DND-41 (cell line): ENCODE measurements around the gene TBC1D22A.

ENCODE experiments used
- ATAC-seq: fragments of 200-7000 bp; cut with Tn5 transposase; 3 replicates; pipeline ENCODE4 v1.9.1; 2021; ENCODE audit warnings: low read depth; ENCODE audit not compliant: insufficient read depth
- DNase-seq: peaks from one replicate; pipeline ENCODE4 v3.0.0-alpha.2; 2020
- H2AFZ ChIP-seq: 2 replicates; pipeline ENCODE4 v1.6.0; 2012; ENCODE audit warnings: low read depth, low read length
- H3K27ac ChIP-seq: 2 replicates; pipeline ENCODE4 v1.5.1; 2012; ENCODE audit warnings: low read length, inconsistent platforms
- H3K27me3 ChIP-seq: fragments of 200-600 bp; sonication (generic); 2 replicates; pipeline ENCODE4 v1.6.0; 2012; ENCODE audit warnings: low read length, mild to moderate bottlenecking, inconsistent platforms; ENCODE audit not compliant: insufficient read depth, poor library complexity
- H3K36me3 ChIP-seq: 2 replicates; pipeline ENCODE4 v1.5.1; 2012; ENCODE audit warnings: low read length, inconsistent platforms; ENCODE audit not compliant: insufficient read depth
- H3K4me1 ChIP-seq: 2 replicates; pipeline ENCODE4 v1.5.1; 2012; ENCODE audit warnings: mild to moderate bottlenecking, low read length; ENCODE audit not compliant: insufficient read depth
- H3K4me2 ChIP-seq: 2 replicates; pipeline ENCODE4 v1.6.0; 2012; ENCODE audit warnings: mild to moderate bottlenecking, moderate library complexity, low read length, inconsistent platforms; ENCODE audit not compliant: insufficient read depth
- H3K4me3 ChIP-seq, 2 experiments: fragments of 200-600 bp in 1 of 2; shearing (Covaris generic) in 1 of 2; 2 replicates each; pipeline ENCODE4 v1.5.1; 2012 to 2016; ENCODE audit warnings: inconsistent platforms in 2 of 2, low read length in 2 of 2, mild to moderate bottlenecking in 2 of 2, low read depth in 1 of 2, moderate library complexity in 1 of 2
- H3K79me2 ChIP-seq: 2 replicates; pipeline ENCODE4 v1.6.0; 2012; ENCODE audit warnings: low read length, inconsistent platforms; ENCODE audit not compliant: insufficient read depth
- H3K9ac ChIP-seq: 2 replicates; pipeline ENCODE4 v1.6.0; 2012; ENCODE audit warnings: low read depth, mild to moderate bottlenecking, inconsistent platforms, low read length, moderate library complexity
- H3K9me3 ChIP-seq: 2 replicates; pipeline ENCODE4 v1.5.1; 2012; ENCODE audit warnings: low read length, moderate library complexity, mild to moderate bottlenecking, inconsistent platforms; ENCODE audit not compliant: insufficient read depth, severe bottlenecking
- H4K20me1 ChIP-seq: 2 replicates; pipeline ENCODE4 v1.6.0; 2012; ENCODE audit warnings: low read length; ENCODE audit not compliant: insufficient read depth
- CTCF ChIP-seq: IDR thresholded peaks from 2 replicates; pipeline ENCODE4 v1.5.1; 2012; ENCODE audit warnings: borderline replicate concordance, low read length, moderate library complexity, mild to moderate bottlenecking; ENCODE audit not compliant: poor library complexity, severe bottlenecking; ENCODE audit errors: extremely low read depth
- EZH2 ChIP-seq: IDR thresholded peaks from 3 replicates; pipeline ENCODE4 v1.6.1; 2012; ENCODE audit warnings: borderline replicate concordance, low read depth, mild to moderate bottlenecking, moderate library complexity, low read length, inconsistent platforms; ENCODE audit not compliant: severe bottlenecking

TBC1D22A gene

GRCh38 chr22:47056776-47057470 is 294.5 kb downstream of the TBC1D22A start:
- H3K36me3 ChIP-seq = peaks cover 23% of the 10 kb centered on the region

GRCh38 chr22:47057916-47058585 is 295.6 kb downstream of the TBC1D22A start:
- Histone ChIP-seq H3K36me3 (peaks cover 31% of the 10 kb centered on the region), H3K9ac (no peak overlapping the region), H2AFZ (no peak overlapping the region), H3K4me3 (no peak overlapping the region), H3K4me2 (no peak overlapping the region), H4K20me1 (peaks cover 9% of the 10 kb centered on the region), H3K79me2 (no peaks in the 10 kb centered on the region), H3K27ac (no peak overlapping the region), H3K4me1 (no peaks in the 10 kb centered on the region), H3K9me3 (no peaks in the 10 kb centered on the region), H3K27me3 (no peaks in the 10 kb centered on the region)
- TF ChIP-seq CTCF (no peak), EZH2 (no peak)
- ATAC-seq (no peak), DNase-seq (no peak)

More at GRCh38 chr22:47056776-47057470, 294.5 kb downstream of the TBC1D22A start:
- Histone ChIP-seq H3K4me1 (no peaks in the 10 kb centered on the region), H3K27ac (no peak overlapping the region), H3K4me3 (no peak overlapping the region), H2AFZ (no peak overlapping the region), H3K9me3 (no peaks in the 10 kb centered on the region), H4K20me1 (peaks cover 14% of the 10 kb centered on the region), H3K9ac (no peak overlapping the region), H3K4me2 (no peak overlapping the region), H3K27me3 (no peaks in the 10 kb centered on the region), H3K79me2 (no peaks in the 10 kb centered on the region)
- ATAC-seq (no peak), DNase-seq (no peak)
- TF ChIP-seq EZH2 (no peak), CTCF (no peak)

- H4K20me1 ChIP-seq = peaks cover 2% of the 10 kb centered on the region
- no peak for DNase-seq
- H3K27me3 ChIP-seq = no peaks in the 10 kb centered on the region
- ATAC-seq = no peak
- peaks cover 23% of the 10 kb centered on the region for H3K36me3 ChIP-seq
- no peak overlapping the region for H3K27ac ChIP-seq
- H3K9me3 ChIP-seq = no peaks in the 10 kb centered on the region
- H3K4me3 ChIP-seq = no peak overlapping the region
- no peak overlapping the region for H2AFZ ChIP-seq
- no peaks in the 10 kb centered on the region for H3K4me1 ChIP-seq
- H3K79me2 ChIP-seq = no peaks in the 10 kb centered on the region
- TF ChIP-seq EZH2 = no peak
- no peak for TF ChIP-seq CTCF
- no peak overlapping the region for H3K4me2 ChIP-seq
- H3K9ac ChIP-seq = no peak overlapping the region
Observed at GRCh38 chr22:47059076-47059475, 296.6 kb downstream of the TBC1D22A start.
